B cell (primary cell): Measurements from ENCODE around the gene ATAD3B.

Experiments
- CTCF ChIP-seq: fragments of 200-600 bp; IDR thresholded peaks from one replicate; pipeline ENCODE4 v1.8.0; 2022; ENCODE audit warnings: antibody characterized with exemption, mild to moderate bottlenecking
- EZH2 ChIP-seq: IDR thresholded peaks from 2 replicates; pipeline ENCODE4 v1.6.1; 2012; ENCODE audit warnings: borderline replicate concordance, low read depth, mild to moderate bottlenecking, moderate library complexity, low read length; ENCODE audit not compliant: insufficient read depth, poor library complexity, severe bottlenecking

DNA sequence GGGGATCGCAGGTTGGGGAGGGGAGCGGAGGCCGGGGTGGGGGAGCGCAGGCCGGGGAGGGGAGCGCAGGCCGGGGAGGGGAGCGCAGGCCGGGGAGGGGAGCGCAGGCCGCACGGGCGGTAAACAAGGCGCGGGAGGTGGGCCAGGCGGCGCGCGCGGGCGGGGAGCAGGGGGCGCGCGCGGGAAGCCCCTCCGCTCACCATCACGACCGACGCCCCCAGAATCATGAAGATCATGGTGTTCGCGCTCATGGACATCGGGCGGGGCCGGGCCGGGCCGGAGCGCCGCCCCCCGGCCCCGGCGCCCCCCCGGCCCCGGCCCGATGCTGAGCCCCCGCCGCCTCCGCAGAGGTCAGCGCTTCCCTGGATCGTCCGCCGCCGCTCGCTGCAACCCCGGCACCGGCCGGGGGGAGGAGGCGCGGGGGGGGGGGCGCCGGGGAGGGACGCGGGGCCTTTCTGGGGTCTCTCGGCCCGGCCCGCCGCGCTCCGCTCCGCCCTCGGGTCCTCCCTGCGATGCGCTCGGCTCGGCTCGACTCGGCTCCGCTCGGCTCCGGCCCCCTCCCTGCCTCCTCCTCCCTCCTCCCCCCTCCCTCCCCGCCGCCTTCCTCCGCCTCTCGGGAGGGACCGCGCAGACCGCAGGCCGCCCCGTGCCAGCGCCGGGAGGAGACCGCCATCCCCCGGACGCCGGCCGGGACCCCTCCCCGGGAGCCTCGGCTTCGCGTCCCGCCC, 68.7 kb downstream of the ATAD3B start, which contains the start of gene TMEM240:
- TF ChIP-seq CTCF: no peak
- TF ChIP-seq EZH2: no peak
